Body of pancreas (tissue), 4 donors: ENCODE measurements around the gene CRYM. TPM values are rescaled to one million over a fixed set of nuclear protein-coding genes. Genes with fewer than 3 reads are reported as not detected.
"Not testable (repeated sequence)": the region's sequence is repeated elsewhere in the genome, so short reads cannot be mapped to it uniquely, and the experiment has no call there.

Experiments used
- ATAC-seq: fragments of 150-250 bp; one replicate; pipeline ENCODE4 v1.9.1; 2016
- DNase-seq, 4 donors: peaks; one replicate each; pipeline ENCODE4 v3.0.0-alpha.2; 2019
- H3K27ac ChIP-seq, 4 donors: fragments of 200-600 bp; sonication (generic); 1 replicate in 3 of 4; 2 replicates in 1 of 4; pipeline versions ENCODE4 v1.5.1 to v1.6.1; 2016 to 2019; ENCODE audit warnings: mild to moderate bottlenecking in 1 of 4, mixed read lengths in 1 of 4, moderate library complexity in 1 of 4
- H3K27me3 ChIP-seq, 2 donors: fragments of 200-600 bp; sonication (generic); one replicate each; pipeline ENCODE4 v1.6.0; 2016; ENCODE audit warnings: mild to moderate bottlenecking in 1 of 2
- H3K36me3 ChIP-seq, 2 donors: fragments of 200-600 bp; sonication (generic); replicated peaks in 1 of 2; 2 replicates each; pipeline ENCODE4 v1.5.1; 2016; ENCODE audit warnings: low read depth in 2 of 2; ENCODE audit not compliant: insufficient read depth in 1 of 2
- H3K4me1 ChIP-seq: fragments of 200-600 bp; sonication (generic); one replicate; pipeline ENCODE4 v1.6.0; 2016
- H3K4me3 ChIP-seq, 2 donors: fragments of 200-600 bp; sonication (generic); 1 replicate in 1 of 2; 2 replicates in 1 of 2; pipeline ENCODE4 v1.5.1; 2016 to 2019
- H3K9me3 ChIP-seq, 3 donors: fragments of 200-600 bp; sonication (generic); 1 replicate in 2 of 3; 2 replicates in 1 of 3; pipeline ENCODE4 v1.5.1; 2016
- CTCF ChIP-seq, 7 experiments: fragments of 450-650 bp in 4 of 7; fragments of 200-600 bp in 3 of 7; sonication (generic) in 3 of 7; IDR thresholded peaks; one replicate each; pipeline ENCODE4 v1.5.1; 2016 to 2019; ENCODE audit warnings: antibody characterized with exemption in 7 of 7
- POLR2A ChIP-seq, 3 donors: fragments of 450-650 bp; IDR thresholded peaks; one replicate each; pipeline ENCODE4 v1.6.1; 2016; ENCODE audit warnings: antibody characterized with exemption in 3 of 3, mild to moderate bottlenecking in 2 of 3
- WGBS, 2 donors: methylation state at CpG; one replicate each; pipeline ENCODE4 v1.1.5; 2017; 5-methylcytosine and 5-hydroxymethylcytosine counted together
- intact Hi-C: fragments of 100-400 bp; cut with DNase I; formaldehyde crosslinking; loops from one replicate; pipeline ENCODE4 v1.15.1; 2023
- total RNA-seq, 2 donors: library from RNA; depleted of rRNA; stranded (reverse); fragments of >200 nt; gene quantifications; one replicate each; pipeline ENCODE4 v1.1.0, GENCODE V29; 2016

The CRYM gene
- total RNA-seq, 2 donors from 2014 or later, result 0.78 TPM; not detected in 1

- DNase-seq (no peak), ATAC-seq (no peak)
- Histone ChIP-seq H3K27me3 (no peaks in the 10 kb centered on the region), H3K36me3 (no peaks in the 10 kb centered on the region), H3K4me1 (no peaks in the 10 kb centered on the region), H3K4me3 (no peak overlapping the region), H3K9me3 (no peaks in the 10 kb centered on the region), H3K27ac (no peak overlapping the region)
- 70 to 72% methylated on average over 12 to 15 of the region's 15 CpGs for WGBS, 2 donors
- intact Hi-C loops, result no loop called here
- TF ChIP-seq CTCF (IDR thresholded peaks at IDR 0.05), result no peak
- TF ChIP-seq POLR2A (IDR thresholded peaks at IDR 0.05), result no peak
Measured at GRCh38 chr16:21250072-21250923, 27.8 kb downstream of the CRYM start.

- DNase-seq, ATAC-seq, H3K36me3 ChIP-seq, H3K4me3 ChIP-seq, H3K27me3 ChIP-seq, intact Hi-C loops, H3K9me3 ChIP-seq, H3K27ac ChIP-seq, H3K4me1 ChIP-seq: not testable (repeated sequence)
- WGBS, 2 donors, result 91 to 96% methylated on average over 4 of the region's 4 CpGs
Measured at GRCh38 chr16:21248179-21248578, 29.9 kb downstream of the CRYM start.

- H3K27ac ChIP-seq, result no peak overlapping the region
Measured at GRCh38 chr16:21244518-21245215, 33.4 kb downstream of the CRYM start.

GRCh38 chr16:21242756-21243155 is 35.3 kb downstream of the CRYM start:
- no peak for TF ChIP-seq CTCF (IDR thresholded peaks at IDR 0.05)
- no peak for TF ChIP-seq POLR2A (IDR thresholded peaks at IDR 0.05)
- Histone ChIP-seq H3K4me1 (no peaks in the 10 kb centered on the region), H3K27me3 (no peaks in the 10 kb centered on the region), H3K36me3 (no peaks in the 10 kb centered on the region), H3K9me3 (no peaks in the 10 kb centered on the region), H3K4me3 (no peak overlapping the region), H3K27ac (no peak overlapping the region)
- intact Hi-C loops, result no loop called here
- no peak for ATAC-seq
- no peak for DNase-seq
- 8% methylated on average over 2 of the region's 2 CpGs for WGBS, 2 donors

More at GRCh38 chr16:21244518-21245215, 33.4 kb downstream of the CRYM start:
- DNase-seq, result no peak
- Histone ChIP-seq H3K4me3 (no peak overlapping the region), H3K27me3 (no peaks in the 10 kb centered on the region), H3K36me3 (no peaks in the 10 kb centered on the region), H3K9me3 (no peaks in the 10 kb centered on the region), H3K4me1 (no peaks in the 10 kb centered on the region)
- intact Hi-C loops, result no loop called here
- no peak for ATAC-seq
- 78 to 83% methylated on average over 7 of the region's 7 CpGs for WGBS, 2 donors
- TF ChIP-seq POLR2A (IDR thresholded peaks at IDR 0.05), result no peak
- no peak for TF ChIP-seq CTCF (IDR thresholded peaks at IDR 0.05)

- DNase-seq, result no peak
- Histone ChIP-seq H3K4me3 (no peak overlapping the region), H3K4me1 (no peaks in the 10 kb centered on the region), H3K9me3 (no peaks in the 10 kb centered on the region), H3K27me3 (no peaks in the 10 kb centered on the region), H3K27ac (no peak overlapping the region), H3K36me3 (no peaks in the 10 kb centered on the region)
- no peak for ATAC-seq
- WGBS, 2 donors, result 39 to 45% methylated on average over 4 of the region's 4 CpGs
- TF ChIP-seq CTCF (IDR thresholded peaks at IDR 0.05) (no peak), POLR2A (IDR thresholded peaks at IDR 0.05) (no peak)
- intact Hi-C loops, result no loop called here
Measured at GRCh38 chr16:21239646-21240045, 38.4 kb downstream of the CRYM start.
